SK-N-SH treated with all-trans-retinoic acid at 6 μM for 48 hours (cell line): Measurements from ENCODE around the gene LRWD1.
"Not testable (repeated sequence)": the region's sequence is repeated elsewhere in the genome, so short reads cannot be mapped to it uniquely, and the experiment has no call there.

Experiments used
- CSRNP3 ChIP-seq: fragments of 250-450 bp; sonication (Bioruptor Pico); IDR thresholded peaks from 2 replicates; pipeline ENCODE4 v1.5.1; 2021; ENCODE audit warnings: mild to moderate bottlenecking, moderate library complexity
- ISL1 ChIP-seq: fragments of 250-450 bp; sonication (Bioruptor Pico); IDR thresholded peaks from 2 replicates; pipeline ENCODE4 v2.1.2; 2022; ENCODE audit warnings: mild to moderate bottlenecking, moderate library complexity
- TCF4 ChIP-seq: fragments of 250-450 bp; sonication (Bioruptor Pico); IDR thresholded peaks from 2 replicates; pipeline ENCODE4 v1.8.0; 2021; ENCODE audit warnings: mild to moderate bottlenecking, moderate library complexity, borderline replicate concordance
- TSHZ2 ChIP-seq: fragments of 250-450 bp; sonication (Bioruptor Pico); IDR thresholded peaks from 2 replicates; pipeline ENCODE4 v1.5.0; 2020; ENCODE audit warnings: mild to moderate bottlenecking, moderate library complexity
- ZC3H10 ChIP-seq: fragments of 250-450 bp; sonication (Bioruptor Pico); IDR thresholded peaks from 2 replicates; pipeline ENCODE4 v1.5.1; 2021; ENCODE audit warnings: mild to moderate bottlenecking, moderate library complexity
- ZFP3 ChIP-seq: fragments of 250-450 bp; sonication (Bioruptor Pico); IDR thresholded peaks from 2 replicates; pipeline ENCODE4 v1.5.0; 2020; ENCODE audit warnings: mild to moderate bottlenecking, moderate library complexity
- ZFP30 ChIP-seq: fragments of 450-650 bp; formaldehyde crosslinking; IDR thresholded peaks from 2 replicates; pipeline ENCODE4 v1.5.0; 2022; ENCODE audit warnings: mild to moderate bottlenecking, moderate library complexity
- ZNF565 ChIP-seq: fragments of 450-650 bp; formaldehyde crosslinking; conservative IDR thresholded peaks from 2 replicates; pipeline ENCODE4 v1.5.0; 2020; ENCODE audit warnings: low read depth, mild to moderate bottlenecking, moderate library complexity
- ZNF8 ChIP-seq: fragments of 450-650 bp; formaldehyde crosslinking; IDR thresholded peaks from 2 replicates; pipeline ENCODE4 v1.5.0; 2020; ENCODE audit warnings: mild to moderate bottlenecking, moderate library complexity
- TF ChIP-seq, protein P1 (sequence below): fragments of 250-450 bp; sonication (Bioruptor Pico); IDR thresholded peaks from 2 replicates; pipeline ENCODE4 v1.8.0; 2021; ENCODE audit warnings: low read depth, mild to moderate bottlenecking, moderate library complexity, borderline replicate concordance

GRCh38 chr7:102505298-102506185 lies 40.8 kb downstream of the LRWD1 start:
- not testable (repeated sequence) for TF ChIP-seq ZFP30 (CRISPR knock-in tag); TSHZ2 (CRISPR knock-in tag); CSRNP3 (CRISPR knock-in tag); ZFP3; ZC3H10 (CRISPR knock-in tag); ZNF565; TCF4; ISL1 (CRISPR knock-in tag); ZNF8 (CRISPR knock-in tag)
- TF ChIP-seq, protein P1, sequence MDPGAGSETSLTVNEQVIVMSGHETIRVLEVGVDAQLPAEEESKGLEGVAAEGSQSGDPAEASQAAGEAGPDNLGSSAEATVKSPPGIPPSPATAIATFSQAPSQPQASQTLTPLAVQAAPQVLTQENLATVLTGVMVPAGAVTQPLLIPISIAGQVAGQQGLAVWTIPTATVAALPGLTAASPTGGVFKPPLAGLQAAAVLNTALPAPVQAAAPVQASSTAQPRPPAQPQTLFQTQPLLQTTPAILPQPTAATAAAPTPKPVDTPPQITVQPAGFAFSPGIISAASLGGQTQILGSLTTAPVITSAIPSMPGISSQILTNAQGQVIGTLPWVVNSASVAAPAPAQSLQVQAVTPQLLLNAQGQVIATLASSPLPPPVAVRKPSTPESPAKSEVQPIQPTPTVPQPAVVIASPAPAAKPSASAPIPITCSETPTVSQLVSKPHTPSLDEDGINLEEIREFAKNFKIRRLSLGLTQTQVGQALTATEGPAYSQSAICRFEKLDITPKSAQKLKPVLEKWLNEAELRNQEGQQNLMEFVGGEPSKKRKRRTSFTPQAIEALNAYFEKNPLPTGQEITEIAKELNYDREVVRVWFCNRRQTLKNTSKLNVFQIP (CRISPR knock-in tag): not testable (repeated sequence)
